HepG2 (cell line): ENCODE data around the gene WSB2. TPM values are rescaled to one million over a fixed set of nuclear protein-coding genes. Genes with fewer than 3 reads are reported as not detected.

Experiments used
- ERF ChIP-seq: IDR thresholded peaks from 2 replicates; pipeline ENCODE4 v1.6.1; 2018; ENCODE audit warnings: missing biosample characterization, missing genetic modification reagents
- FOXA1 ChIP-seq, 2 experiments: fragments of 450-650 bp in 1 of 2; sonication (generic) in 1 of 2; formaldehyde crosslinking in 1 of 2; IDR thresholded peaks; 2 replicates each; pipeline versions ENCODE4 v1.4.0 to v1.6.1; 2016 to 2020; ENCODE audit warnings: missing genetic modification reagents in 1 of 2
- GATAD2A ChIP-seq: IDR thresholded peaks from 2 replicates; pipeline ENCODE4 v1.6.1; 2016
- GZF1 ChIP-seq: sonication (generic); formaldehyde crosslinking; IDR thresholded peaks from 2 replicates; pipeline ENCODE4 v1.5.1; 2020; ENCODE audit warnings: mild to moderate bottlenecking, missing genetic modification reagents
- MED1 ChIP-seq: sonication (generic); formaldehyde crosslinking; IDR thresholded peaks from 2 replicates; pipeline ENCODE4 v1.4.0; 2020; ENCODE audit warnings: missing genetic modification reagents
- NKX3-1 ChIP-seq: sonication (generic); formaldehyde crosslinking; IDR thresholded peaks from 2 replicates; pipeline ENCODE4 v1.5.0; 2020; ENCODE audit warnings: missing genetic modification reagents
- REPIN1 ChIP-seq: sonication (generic); formaldehyde crosslinking; IDR thresholded peaks from 2 replicates; pipeline ENCODE4 v1.8.0; 2022; ENCODE audit warnings: missing genetic modification reagents, low read depth, mild to moderate bottlenecking, borderline replicate concordance
- RFXANK ChIP-seq: IDR thresholded peaks from 2 replicates; pipeline ENCODE4 v1.6.1; 2016
- SALL1 ChIP-seq: sonication (generic); formaldehyde crosslinking; IDR thresholded peaks from 2 replicates; pipeline ENCODE4 v1.8.0; 2022; ENCODE audit warnings: mild to moderate bottlenecking, missing genetic modification reagents
- SMAD3 ChIP-seq: sonication (generic); formaldehyde crosslinking; IDR thresholded peaks from 2 replicates; pipeline ENCODE4 v1.4.0; 2020; ENCODE audit warnings: missing genetic modification reagents
- SPEN ChIP-seq: sonication (generic); formaldehyde crosslinking; IDR thresholded peaks from 2 replicates; pipeline ENCODE4 v1.5.1; 2020; ENCODE audit warnings: low read depth, mild to moderate bottlenecking, missing genetic modification reagents
- TBL1XR1 ChIP-seq: fragments of 150-350 bp; IDR thresholded peaks from 2 replicates; pipeline ENCODE4 v1.6.1; 2014; ENCODE audit warnings: borderline replicate concordance, low read length; ENCODE audit not compliant: partially characterized antibody
- TFDP2 ChIP-seq: sonication (generic); formaldehyde crosslinking; IDR thresholded peaks from 2 replicates; pipeline ENCODE4 v1.4.0; 2020; ENCODE audit warnings: missing genetic modification reagents
- TGIF2 ChIP-seq: IDR thresholded peaks from 2 replicates; pipeline ENCODE4 v1.6.1; 2016; ENCODE audit warnings: control low read depth, missing compliant biosample characterization
- THAP11 ChIP-seq: IDR thresholded peaks from 2 replicates; pipeline ENCODE4 v1.6.1; 2016; ENCODE audit warnings: missing biosample characterization, missing genetic modification reagents
- THYN1 ChIP-seq: sonication (generic); formaldehyde crosslinking; IDR thresholded peaks from 2 replicates; pipeline ENCODE4 v1.8.1; 2023; ENCODE audit warnings: low read depth, mild to moderate bottlenecking, moderate library complexity, missing genetic modification reagents, borderline replicate concordance
- TOE1 ChIP-seq: sonication (generic); formaldehyde crosslinking; IDR thresholded peaks from 2 replicates; pipeline ENCODE4 v1.4.0; 2020; ENCODE audit warnings: mild to moderate bottlenecking, missing genetic modification reagents
- ZMYM3 ChIP-seq: sonication (generic); formaldehyde crosslinking; IDR thresholded peaks from 2 replicates; pipeline ENCODE4 v1.5.1; 2020; ENCODE audit warnings: mild to moderate bottlenecking, missing genetic modification reagents
- ZNF746 ChIP-seq: sonication (generic); formaldehyde crosslinking; IDR thresholded peaks from 2 replicates; pipeline ENCODE4 v1.8.0; 2022; ENCODE audit warnings: mild to moderate bottlenecking, missing genetic modification reagents
- ZSCAN9 ChIP-seq: IDR thresholded peaks from 2 replicates; pipeline ENCODE4 v1.6.1; 2016; ENCODE audit warnings: borderline replicate concordance
- polyA plus RNA-seq, 8 experiments: library from polyadenylated mRNA; depleted of rRNA in 3 of 8; stranded (reverse) in 7 of 8; unstranded in 1 of 8; fragments of >200 nt; fragmentation: Illumina TruSeq in 4 of 8; extraction: Trizol in 4 of 8; gene quantifications; 2 replicates each; pipeline versions ENCODE4 v1.2.1 to v1.2.3, GENCODE V29; 2011 to 2016; ENCODE audit warnings: low read depth in 4 of 8, missing spikeins in 1 of 8, mixed read lengths in 1 of 8; ENCODE audit not compliant: insufficient read depth in 1 of 8
- total RNA-seq, 5 experiments: library from RNA; depleted of rRNA; stranded (reverse); fragments of >200 nt; fragmentation: Illumina TruSeq; extraction: Trizol; gene quantifications; 2 replicates each; pipeline ENCODE4 v1.2.3, GENCODE V29; 2016; ENCODE audit warnings: low read depth in 1 of 5
- TF ChIP-seq, protein P1 (sequence below): sonication (generic); formaldehyde crosslinking; IDR thresholded peaks from 2 replicates; pipeline ENCODE4 v1.4.0; 2020; ENCODE audit warnings: mild to moderate bottlenecking, missing genetic modification reagents, borderline replicate concordance
- TF ChIP-seq, protein P2 (sequence below): sonication (generic); formaldehyde crosslinking; IDR thresholded peaks from 2 replicates; pipeline ENCODE4 v1.9.0; 2021; ENCODE audit warnings: mild to moderate bottlenecking, missing genetic modification reagents

The WSB2 gene
- total and polyA plus RNA-seq, 2 of the 13 experiments (the other 11 are each of a cell fraction or from before 2014, with no cell fraction given) = 31.0 to 82.8 TPM

DNA sequence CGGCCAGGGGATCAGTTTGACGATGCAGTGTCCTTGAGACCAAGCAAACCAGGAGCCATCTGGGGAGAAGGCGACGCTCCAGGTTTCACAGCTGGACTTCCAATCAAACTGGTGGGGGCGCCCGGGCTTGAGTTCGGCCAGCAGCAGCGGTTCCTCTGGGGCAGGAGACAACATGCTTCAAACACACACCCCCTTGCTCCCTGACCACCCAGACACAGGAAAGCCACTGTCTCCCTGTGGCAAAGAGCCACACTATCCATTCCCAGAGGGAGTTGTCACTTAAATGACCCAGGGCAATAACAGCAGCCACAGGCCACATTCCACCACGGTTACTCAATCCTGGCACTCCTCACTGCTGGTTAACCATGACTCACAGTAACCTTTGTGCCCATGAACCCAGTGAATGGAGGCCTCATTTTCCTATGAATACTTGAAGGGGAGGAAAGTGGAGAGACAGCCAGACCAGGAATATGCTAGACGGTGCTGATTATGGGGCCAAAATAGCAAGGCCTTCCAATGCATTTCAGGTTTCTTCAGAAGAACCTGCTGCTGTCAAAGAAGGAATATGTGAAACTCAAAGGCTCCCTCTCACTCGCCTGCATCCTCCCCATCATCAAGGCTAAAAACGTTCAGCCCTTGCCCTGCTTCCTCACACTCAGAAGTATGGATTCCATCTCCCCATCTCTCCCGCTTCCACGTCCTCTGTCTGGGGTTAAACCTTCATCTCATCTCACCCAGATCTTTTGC, 8.5 kb downstream of the WSB2 start (continued):
- TF ChIP-seq NKX3-1 (0 out of 2 replicates have a peak, but pooled peaks have one; percentile 31), ZMYM3 (CRISPR knock-in tag) (peak; percentile 89), THAP11 (CRISPR knock-in tag) (peak; percentile 82), TGIF2 (CRISPR knock-in tag) (peak; percentile 87; the same call in 1 of the 2 replicates), TBL1XR1 (peak; percentile 98), ERF (CRISPR knock-in tag) (peak; percentile 95), SPEN (CRISPR knock-in tag) (peak; percentile 78), GZF1 (CRISPR knock-in tag) (no peak), THYN1 (no peak), SALL1 (CRISPR knock-in tag) (peak; percentile 98), MED1 (peak; percentile 96), RFXANK (no peak), TFDP2 (no peak), FOXA1 (IDR thresholded peaks at IDR 0.05) (no peak), FOXA1 (CRISPR knock-in tag; IDR thresholded peaks at IDR 0.05) (no peak; the same call in 1 of the 2 replicates), SMAD3 (CRISPR knock-in tag) (peak; percentile 86), GATAD2A (CRISPR knock-in tag) (peak; percentile 98), REPIN1 (CRISPR knock-in tag) (peak; percentile 87), ZSCAN9 (CRISPR knock-in tag) (peak; percentile 93), ZNF746 (peak; percentile 80), TOE1 (CRISPR knock-in tag) (no peak)
- TF ChIP-seq, protein P1, sequence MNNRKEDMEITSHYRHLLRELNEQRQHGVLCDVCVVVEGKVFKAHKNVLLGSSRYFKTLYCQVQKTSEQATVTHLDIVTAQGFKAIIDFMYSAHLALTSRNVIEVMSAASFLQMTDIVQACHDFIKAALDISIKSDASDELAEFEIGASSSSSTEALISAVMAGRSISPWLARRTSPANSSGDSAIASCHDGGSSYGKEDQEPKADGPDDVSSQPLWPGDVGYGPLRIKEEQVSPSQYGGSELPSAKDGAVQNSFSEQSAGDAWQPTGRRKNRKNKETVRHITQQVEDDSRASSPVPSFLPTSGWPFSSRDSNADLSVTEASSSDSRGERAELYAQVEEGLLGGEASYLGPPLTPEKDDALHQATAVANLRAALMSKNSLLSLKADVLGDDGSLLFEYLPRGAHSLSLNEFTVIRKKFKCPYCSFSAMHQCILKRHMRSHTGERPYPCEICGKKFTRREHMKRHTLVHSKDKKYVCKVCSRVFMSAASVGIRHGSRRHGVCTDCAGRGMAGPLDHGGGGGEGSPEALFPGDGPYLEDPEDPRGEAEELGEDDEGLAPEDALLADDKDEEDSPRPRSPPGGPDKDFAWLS (CRISPR knock-in tag) = no peak
- TF ChIP-seq, protein P2, sequence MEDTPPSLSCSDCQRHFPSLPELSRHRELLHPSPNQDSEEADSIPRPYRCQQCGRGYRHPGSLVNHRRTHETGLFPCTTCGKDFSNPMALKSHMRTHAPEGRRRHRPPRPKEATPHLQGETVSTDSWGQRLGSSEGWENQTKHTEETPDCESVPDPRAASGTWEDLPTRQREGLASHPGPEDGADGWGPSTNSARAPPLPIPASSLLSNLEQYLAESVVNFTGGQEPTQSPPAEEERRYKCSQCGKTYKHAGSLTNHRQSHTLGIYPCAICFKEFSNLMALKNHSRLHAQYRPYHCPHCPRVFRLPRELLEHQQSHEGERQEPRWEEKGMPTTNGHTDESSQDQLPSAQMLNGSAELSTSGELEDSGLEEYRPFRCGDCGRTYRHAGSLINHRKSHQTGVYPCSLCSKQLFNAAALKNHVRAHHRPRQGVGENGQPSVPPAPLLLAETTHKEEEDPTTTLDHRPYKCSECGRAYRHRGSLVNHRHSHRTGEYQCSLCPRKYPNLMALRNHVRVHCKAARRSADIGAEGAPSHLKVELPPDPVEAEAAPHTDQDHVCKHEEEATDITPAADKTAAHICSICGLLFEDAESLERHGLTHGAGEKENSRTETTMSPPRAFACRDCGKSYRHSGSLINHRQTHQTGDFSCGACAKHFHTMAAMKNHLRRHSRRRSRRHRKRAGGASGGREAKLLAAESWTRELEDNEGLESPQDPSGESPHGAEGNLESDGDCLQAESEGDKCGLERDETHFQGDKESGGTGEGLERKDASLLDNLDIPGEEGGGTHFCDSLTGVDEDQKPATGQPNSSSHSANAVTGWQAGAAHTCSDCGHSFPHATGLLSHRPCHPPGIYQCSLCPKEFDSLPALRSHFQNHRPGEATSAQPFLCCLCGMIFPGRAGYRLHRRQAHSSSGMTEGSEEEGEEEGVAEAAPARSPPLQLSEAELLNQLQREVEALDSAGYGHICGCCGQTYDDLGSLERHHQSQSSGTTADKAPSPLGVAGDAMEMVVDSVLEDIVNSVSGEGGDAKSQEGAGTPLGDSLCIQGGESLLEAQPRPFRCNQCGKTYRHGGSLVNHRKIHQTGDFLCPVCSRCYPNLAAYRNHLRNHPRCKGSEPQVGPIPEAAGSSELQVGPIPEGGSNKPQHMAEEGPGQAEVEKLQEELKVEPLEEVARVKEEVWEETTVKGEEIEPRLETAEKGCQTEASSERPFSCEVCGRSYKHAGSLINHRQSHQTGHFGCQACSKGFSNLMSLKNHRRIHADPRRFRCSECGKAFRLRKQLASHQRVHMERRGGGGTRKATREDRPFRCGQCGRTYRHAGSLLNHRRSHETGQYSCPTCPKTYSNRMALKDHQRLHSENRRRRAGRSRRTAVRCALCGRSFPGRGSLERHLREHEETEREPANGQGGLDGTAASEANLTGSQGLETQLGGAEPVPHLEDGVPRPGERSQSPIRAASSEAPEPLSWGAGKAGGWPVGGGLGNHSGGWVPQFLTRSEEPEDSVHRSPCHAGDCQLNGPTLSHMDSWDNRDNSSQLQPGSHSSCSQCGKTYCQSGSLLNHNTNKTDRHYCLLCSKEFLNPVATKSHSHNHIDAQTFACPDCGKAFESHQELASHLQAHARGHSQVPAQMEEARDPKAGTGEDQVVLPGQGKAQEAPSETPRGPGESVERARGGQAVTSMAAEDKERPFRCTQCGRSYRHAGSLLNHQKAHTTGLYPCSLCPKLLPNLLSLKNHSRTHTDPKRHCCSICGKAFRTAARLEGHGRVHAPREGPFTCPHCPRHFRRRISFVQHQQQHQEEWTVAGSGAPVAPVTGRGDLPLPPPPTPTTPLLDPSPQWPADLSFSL (CRISPR knock-in tag) = 0 out of 2 replicates have a peak, but pooled peaks have one; percentile 64
